Head of caudate nucleus (tissue), 42 donors: Measurements from ENCODE around the gene LRP8.
"Not testable (repeated sequence)": the region's sequence is repeated elsewhere in the genome, so short reads cannot be mapped to it uniquely, and the experiment has no call there.

Source experiments
- DNase-seq, 42 donors: peaks; one replicate each; pipeline versions ENCODE4 v3.0.0 to v3.0.0-alpha.2; 2020 to 2021; ENCODE audit warnings: mixed read lengths in 7 of 42
- intact Hi-C: fragments of 100-400 bp; cut with DNase I; formaldehyde crosslinking; loops from one replicate; pipeline ENCODE4 v1.15.0; 2022

Gene LRP8

DNA sequence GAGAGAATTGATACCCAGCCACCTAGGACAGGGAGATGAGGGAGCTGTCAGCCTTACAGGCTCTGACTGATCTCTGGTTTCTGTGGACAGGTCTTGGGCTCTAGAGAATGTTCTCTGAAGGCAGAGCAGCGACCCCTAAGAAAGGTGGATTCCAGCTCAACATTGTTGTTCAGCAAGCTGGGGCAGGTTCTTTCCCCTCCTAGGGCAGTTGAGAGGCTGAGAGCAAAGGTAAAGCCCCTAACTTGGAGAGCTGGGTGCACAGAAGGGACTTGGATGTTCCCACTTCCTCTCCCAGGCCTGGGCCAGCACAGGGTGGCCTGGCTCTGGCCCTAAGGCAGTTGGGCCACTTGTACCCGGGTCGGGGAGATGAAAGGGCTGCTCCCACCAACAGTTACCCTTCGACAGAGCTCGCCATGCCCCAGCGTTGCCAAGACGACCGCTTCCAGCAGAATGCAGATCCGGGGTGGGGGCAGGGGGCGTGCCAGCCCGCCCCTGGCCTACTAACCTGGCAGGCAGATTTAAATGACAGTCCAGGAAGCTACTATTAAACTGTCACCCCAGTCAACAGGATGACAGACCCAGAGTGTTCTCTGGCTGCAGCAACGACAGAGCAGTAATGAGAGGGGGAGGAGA, 31.6 kb downstream of the LRP8 start:
- peak in 1 of 42 donors; percentile 8 for DNase-seq
- intact Hi-C loops, result no loop called here

DNA sequence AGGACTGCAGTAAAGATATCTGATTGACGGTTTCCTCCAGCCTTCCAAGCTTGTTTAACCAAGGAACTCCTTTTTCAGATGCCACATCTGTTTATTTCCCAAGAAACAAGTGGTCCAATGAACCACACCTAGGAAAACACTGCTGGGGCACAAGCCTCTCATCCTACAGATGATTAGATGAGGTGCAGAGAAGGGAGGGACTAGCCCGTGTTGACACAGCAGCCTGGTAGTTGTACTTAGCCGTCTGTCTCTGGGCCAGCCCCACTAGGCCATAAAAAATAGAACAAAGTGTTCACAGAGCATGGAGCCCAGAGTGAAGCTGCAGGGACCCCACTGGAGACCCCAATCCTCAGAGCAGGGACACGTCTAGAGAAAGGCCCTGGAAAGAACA, 32.1 kb downstream of the LRP8 start:
- no peak for DNase-seq
- intact Hi-C loops, result no loop called here

DNA sequence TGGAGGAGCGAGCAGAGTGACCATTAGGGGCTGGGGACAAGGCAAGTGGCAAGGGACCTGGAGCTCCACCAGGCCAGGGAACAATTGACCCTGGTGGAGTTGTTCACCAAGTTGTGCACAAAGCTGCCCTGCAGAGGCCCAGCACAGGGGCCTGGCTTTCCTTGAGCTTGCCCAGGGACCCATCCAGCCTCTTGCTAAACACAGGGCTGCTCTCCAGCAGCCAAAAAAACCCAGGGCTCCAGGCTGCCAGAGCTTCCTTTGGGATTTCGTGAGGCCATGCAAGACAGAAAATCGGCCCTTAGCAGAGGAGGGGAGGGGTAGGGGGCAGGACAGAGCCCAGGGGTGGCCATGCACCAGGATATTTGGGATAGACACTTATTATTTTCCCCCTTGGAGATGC, 32.6 kb downstream of the LRP8 start:
- intact Hi-C loops, result no loop called here
- no peak for DNase-seq

DNA sequence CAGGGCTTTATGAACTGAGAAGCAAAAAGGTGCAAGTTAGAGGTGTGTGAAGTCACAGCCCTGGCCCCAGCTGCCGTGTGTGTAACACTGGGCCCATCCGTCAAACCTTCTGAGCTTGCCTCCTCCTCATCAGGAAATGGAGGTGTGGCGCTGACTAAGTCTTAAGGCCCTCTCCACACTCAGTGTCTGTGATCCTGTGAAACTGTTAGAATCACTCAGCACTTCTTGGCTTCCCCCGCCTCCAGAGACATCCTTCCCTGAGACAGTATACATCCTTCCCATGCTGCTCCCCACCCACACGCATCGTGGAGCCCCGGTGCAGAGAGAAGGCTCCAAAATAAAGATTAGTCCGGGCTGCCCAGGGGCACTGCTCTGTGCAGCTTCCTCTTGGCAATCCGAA, 33.3 kb downstream of the LRP8 start:
- intact Hi-C loops, result no loop called here
- peak; percentile 21 to 94 (median 70) for DNase-seq

DNA sequence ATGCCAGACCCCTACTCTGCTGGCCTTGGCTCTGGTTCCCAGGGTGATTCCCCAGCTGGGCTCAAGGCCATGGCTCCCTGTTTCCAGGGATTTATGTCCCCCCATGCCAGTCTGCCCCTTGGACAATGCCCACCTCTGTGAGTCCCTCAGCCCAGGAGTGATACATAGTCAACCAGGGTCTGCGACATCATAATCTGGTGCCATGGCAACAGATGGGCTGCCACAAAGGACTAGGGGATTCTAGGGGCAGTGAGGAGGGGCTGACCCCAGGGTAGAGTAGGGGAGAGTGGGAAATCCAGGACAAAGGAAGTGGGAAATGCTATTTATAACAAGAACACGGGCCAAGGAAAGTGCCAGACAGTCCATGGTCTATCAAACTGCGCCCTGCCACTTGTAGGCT, 33.8 kb downstream of the LRP8 start:
- intact Hi-C loops, result no loop called here
- DNase-seq, result no peak

DNA sequence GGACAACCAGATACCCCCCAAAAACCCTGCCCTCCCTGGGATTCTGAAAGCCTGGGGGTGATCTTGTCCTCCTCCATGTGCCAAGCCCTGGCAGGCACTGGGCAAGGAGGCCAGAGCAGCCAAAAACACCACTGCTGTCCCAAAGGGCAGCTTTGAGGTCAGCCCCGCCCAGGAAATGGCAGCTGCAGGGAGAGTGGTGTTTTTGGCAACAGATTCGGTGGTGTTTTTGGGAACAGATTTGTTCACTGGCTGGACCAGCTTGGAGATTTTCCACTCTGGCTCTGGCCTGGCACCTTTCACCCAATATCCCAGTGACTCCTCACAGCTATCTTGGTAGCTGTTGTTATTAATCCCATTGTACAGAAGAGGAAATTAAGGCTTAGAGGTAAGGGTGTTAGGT, 34.7 kb downstream of the LRP8 start:
- DNase-seq, result no peak
- intact Hi-C loops, result no loop called here

DNA sequence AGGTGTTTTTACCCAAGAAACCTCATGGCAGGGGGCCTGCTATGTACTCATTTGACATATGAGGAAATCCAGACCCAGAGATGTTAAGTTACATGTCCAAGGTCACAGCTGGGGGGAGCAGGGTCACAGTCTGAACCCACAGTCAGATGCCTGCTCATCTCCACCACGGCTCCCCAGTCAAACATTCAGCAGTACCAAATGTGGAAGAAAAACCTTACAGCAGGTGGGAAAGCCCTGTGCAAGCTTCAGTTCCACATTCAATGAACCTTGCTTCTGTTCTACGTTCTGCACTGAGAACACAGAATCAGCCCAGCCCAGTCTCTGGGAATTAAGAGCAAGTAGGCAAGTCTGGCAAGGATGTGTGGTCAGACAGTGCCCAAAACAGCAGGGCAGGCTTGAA, 35.2 kb downstream of the LRP8 start:
- no peak for DNase-seq
- intact Hi-C loops, result no loop called here

DNA sequence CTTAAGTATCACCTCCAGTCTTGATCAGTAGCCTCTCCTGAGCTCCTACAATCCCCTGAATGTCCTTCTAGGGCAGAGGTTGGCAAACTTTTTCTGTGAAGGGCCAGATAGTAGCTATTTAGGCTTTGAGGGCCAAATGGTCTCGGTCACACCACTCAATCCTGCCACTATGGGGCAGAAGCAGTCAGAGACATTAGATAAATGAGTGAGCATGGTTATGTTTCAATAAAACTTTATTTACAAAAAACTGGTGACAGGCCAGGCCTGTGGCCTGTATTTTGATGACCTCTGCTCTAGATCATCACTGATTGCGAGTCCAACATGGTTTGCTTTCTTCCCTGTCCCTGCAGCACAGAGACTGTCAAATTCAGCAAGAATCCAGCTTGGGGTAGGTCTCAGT, 36.3 kb downstream of the LRP8 start:
- DNase-seq, result no peak
- intact Hi-C loops, result no loop called here

DNA sequence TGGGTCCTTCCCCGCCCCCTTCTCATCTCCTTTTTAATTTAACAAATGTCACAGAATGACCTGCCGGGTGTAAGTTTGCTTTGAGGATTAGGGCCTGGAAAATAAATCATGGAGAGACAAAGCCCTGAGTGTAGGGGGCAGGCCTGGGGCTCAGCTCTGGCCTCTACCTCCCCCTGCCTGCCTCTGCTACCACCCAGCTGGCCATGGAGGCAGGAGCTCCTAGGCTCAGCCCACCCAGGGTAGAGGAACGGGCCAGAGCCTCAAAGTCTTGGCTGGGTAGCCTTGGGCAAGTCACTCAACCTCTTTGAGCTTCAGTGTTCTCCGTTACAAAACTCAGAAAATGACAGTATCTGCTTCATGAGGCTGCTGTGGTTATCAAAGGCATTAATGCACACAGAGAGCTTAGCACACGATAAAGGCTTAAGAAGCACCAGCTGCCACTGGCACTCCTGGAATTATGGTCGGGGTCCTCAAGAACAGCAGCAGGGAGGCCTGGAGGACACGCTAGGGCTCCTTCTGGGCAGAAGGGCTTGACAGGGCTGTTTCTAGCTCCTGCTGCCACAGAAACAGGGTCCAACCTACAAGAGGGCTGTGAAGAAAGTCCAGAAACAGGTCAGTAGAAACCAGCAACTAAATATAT, 39.0 kb downstream of the LRP8 start:
- DNase-seq, result no peak
- intact Hi-C loops, result no loop called here

DNA sequence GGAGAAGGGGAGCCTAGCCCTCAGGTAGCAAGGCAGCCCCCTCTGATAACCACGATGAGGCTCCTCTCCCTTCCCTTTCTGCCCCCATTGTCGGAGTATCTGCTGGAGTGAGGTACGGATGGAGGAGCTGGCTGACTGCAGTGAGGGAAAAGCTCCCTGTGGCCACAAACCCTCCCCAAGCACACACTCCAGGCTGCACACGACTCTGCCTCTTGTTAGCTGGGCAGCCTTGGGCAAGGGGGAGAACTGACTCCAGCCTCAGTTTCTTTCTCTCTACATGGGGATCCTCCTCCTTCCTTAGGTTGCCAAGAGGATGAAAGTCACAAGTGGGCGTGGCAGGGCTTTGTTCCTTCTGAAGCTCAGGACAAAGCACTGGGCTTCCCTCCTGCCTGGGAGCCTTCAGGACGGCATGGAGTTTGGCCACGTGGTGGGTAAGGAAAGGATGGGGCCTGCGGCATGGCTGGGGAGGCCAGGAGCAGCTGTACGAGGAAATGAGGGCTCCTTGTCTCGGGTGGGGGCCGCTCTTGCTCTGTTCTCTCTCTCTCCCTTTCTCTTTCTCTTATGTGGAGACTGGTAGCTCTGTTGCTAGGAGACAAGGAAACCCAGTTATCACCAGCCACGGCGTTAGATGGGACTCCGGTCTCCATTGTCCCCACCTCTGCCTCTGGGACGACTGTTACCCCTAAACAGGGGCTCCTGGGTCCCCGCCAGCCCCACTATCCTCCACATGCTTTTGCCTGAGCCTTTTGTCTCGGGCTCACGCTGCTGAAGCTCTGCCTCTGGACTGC, 39.7 kb downstream of the LRP8 start:
- DNase-seq, result no peak
- intact Hi-C loops, result no loop called here

DNA sequence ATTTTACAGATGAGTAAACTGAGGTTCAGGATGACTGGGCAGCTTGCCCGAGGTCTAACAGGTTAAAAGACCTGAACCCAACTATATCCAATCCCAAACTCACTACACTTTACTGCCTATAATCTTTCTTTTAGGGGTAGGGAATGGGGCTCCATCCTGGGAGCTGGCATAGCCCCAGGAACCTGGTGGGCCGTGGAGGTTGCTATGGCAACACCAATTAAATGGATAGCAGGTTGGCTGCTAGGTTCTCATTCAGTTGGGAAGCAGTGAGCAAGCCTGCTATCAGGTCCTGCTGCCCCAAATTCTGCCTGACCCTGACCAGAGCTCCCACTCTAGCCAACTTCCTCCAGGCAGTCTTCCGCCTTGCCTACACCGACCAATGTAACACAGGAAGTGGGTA, 40.9 kb downstream of the LRP8 start:
- intact Hi-C loops, result no loop called here
- no peak for DNase-seq

DNA sequence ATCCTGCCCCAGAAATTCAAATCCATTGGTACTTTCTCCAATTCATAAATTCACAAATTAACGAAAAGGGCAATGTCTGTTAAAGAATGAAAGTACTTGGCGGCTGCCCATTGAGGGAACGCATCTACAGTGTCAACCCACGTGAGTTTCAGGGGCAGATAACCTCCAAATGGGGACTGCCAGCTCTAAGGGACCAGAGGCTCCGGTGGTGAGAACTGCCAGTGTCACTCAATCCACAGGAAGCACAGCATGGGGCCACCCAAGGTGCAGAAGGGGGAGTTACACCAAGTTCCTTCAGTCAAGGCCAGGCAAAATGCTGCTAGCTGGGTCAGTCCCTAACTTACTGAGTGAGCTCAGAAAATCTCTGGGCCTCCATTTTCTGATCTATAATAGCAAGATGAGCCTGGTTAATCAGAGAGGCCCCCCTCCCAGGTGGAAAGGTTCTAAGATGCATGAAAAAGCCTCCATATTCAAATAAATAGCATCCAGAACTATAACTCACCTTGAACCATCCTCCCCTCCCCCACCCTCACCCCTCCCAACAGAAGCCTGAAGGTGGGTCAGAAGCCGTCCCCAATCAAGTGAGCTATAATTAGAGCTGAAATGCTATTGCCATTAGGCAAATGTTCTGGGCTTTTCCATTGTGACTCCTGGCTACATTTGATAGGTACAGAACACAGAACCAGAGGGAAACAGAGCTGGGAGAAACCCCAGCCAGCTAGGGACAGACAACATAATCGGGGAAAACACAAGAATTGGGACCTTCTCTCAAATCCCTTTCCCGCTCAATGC, 41.7 kb downstream of the LRP8 start:
- intact Hi-C loops, result no loop called here

DNA sequence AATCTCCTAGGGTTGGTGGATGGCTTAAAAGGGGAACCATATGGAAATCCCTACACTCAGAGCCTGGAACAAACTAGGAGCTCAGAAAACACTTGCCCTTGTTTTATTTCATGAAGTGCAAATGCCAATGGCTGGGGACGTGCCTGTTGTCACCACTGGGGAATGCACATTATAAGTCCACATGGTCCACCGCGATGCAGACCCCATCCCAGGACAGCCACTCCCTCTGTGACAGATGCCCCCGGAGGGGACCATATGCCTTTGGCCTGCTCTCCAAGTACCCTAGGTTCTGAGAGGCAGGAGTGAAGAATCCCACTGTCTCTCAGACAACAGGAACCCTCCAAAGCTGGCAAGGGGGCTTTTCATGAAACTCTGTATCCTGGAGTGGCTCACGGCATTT, 42.3 kb downstream of the LRP8 start:
- no peak for DNase-seq
- intact Hi-C loops, result no loop called here

More for the DNA sequence above, 41.7 kb downstream of the LRP8 start:
- no peak for DNase-seq

DNA sequence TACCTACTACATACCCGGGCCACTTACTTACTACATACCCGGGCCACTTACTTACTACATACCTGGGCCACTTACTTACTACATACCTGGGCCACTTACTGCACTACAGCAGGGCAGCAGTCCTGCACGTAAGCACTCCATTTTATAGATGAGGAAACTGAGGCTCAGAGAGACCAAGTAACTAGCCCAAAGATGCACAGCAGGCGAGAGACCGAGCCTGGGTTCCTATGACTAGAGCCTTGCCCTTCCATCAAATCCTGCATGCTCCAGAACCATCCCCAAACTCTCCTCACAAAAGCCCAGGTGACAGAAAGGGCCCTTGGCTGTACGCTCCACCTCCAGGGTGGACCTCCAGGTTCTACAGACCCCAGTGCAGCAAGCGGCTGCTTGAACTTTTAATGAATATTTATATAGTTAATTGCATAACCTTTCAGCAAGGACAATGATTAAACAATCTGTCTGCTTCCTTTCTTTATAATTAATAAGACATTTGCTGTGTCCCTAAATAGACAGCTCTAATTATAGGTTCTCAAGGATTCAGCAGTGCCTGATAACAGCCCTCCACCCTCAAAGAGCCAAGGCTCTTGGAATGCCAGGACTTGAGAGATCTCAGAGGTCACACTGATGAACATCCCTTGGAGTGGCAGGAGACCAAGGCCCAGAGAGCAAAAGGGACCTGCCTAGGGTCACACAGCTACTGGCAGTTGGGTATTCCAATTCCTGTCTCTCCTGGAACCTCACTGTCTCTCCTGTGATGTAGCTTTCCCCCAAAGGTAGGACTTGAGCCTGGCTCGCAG, 43.4 kb downstream of the LRP8 start:
- intact Hi-C loops, result no loop called here
- no peak for DNase-seq

DNA sequence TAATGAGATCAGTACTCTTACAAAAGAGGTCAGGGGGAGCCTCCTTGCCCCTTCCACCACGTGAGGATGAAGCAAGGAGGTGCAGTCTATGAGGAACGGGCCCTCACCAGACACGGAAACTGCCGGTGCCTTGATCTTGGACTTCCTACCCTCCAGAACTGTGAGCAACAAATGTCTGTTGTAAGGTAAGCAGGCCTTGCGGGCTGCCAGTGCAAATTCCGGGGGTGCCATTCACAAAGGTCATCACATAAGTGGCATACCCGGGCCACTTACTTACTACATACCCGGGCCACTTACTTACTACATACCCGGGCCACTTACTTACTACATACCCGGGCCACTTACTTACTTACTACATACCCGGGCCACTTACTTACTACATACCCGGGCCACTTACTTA, 44.7 kb downstream of the LRP8 start:
- intact Hi-C loops, DNase-seq: not testable (repeated sequence)

DNA sequence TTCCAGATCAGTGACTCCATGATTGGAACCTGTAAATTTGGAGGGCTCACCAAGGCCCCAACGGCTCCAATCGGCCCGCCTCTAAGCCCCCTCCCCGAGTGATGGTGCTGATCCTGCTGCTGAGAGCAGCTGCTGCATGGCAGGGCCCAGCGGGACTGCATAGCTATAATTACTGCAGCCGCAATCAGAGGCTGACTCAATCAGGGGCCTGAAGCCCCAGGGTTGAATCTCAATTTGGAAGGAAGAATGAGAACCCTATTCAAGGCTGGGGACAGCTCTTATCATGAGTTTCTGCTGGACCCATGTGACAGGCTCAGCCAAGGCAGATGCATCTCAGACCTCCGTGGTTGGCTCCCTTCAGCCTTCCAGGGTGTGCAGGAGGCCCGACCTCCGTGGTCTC, 46.7 kb downstream of the LRP8 start:
- DNase-seq, result no peak
- intact Hi-C loops, result no loop called here

DNA sequence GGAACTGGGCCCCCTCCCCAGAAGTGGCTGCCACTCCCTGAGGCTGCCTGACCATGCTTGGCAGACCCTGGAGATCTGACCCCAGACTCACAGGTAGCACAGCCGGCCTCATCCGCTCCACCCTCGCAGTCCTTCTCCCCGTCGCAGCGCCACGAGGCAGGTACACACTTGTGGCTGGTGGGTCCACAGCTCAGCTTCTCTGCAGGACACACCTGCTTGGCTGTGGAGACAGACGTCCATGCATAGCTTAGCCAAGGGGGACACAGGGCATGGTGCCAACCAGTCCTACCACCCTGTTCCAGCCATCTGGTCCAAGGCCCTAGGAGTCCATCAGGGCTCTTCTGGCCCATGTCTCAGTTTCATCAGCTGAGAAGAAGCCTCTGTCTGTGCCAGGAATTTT, 47.4 kb downstream of the LRP8 start:
- intact Hi-C loops, result no loop called here
- no peak for DNase-seq

DNA sequence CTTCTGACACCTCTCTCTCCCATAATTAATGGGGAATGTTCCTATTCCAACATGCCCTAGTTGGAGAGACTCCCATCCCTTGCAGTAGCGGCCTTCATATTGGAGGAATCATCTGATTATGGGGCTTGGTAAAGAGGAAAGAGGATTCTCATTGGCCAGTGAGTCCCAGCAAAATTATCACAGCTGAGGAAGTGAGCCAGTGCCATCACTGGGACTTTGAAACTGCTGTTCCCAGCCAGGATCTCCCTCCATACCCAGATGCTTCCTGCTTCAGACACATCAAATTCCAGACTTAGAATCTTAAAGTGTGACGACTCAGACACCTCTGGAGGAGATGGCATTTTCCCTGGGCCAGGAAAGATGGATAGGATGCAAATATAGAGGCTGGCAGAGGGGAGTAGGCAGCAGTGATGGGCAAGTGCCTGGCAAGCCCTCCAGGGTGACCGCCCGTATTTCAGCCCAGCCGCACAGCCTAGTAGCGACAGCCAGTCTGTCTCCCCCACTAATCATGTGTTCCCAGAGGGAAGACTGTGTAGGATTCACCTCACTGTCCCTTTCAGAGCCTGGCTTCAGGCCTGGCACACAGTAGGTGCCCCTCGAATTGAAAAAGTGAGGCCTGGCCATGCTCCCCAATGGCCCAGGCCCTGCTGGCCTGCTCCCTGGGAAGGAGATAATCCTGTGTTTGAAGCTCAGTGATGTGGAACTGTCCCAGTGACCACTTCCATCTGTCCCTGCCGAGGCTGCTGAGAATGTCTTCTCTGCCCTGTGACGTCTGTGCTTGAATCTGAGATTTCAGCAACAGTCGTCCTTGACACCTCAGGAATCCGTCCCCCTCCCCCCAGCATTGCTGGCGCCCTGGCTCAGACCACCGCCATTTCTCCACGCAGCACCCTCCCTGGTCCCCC, 48.3 kb downstream of the LRP8 start:
- intact Hi-C loops, result loop anchor here (2.0 kb wide), 1 partner anchor 113 kb away; no protein-coding TSS in a partner anchor
- DNase-seq, result no peak
